ENCODE results near the gene ENAH. TPM values are rescaled to one million over a fixed set of nuclear protein-coding genes. Genes with fewer than 3 reads are reported as not detected.

The ENAH gene
- total RNA-seq, 1 experiment from 2014 or later = 100 TPM

GRCh38 chr1:225488676-225489075 lies 164.2 kb downstream of the ENAH start:
- ChIA-PET POLR2A (no interaction called here), RAD21 (ENCODE audit: low non-redundant PET in 1 of 2, low total read pairs in 2 of 2, uncharacterized antibody in 2 of 2, unreplicated experiment in 2 of 2) (no interaction called here), CTCF (no interaction called here)
- no peak for TF ChIP-seq SRF (IDR thresholded peaks at IDR 0.05; ENCODE audit: low read depth)
- TF ChIP-seq ZFX (IDR thresholded peaks at IDR 0.05) = no peak
- no peak for TF ChIP-seq CBX3 (IDR thresholded peaks at IDR 0.05; ENCODE audit: low read depth)
- no peak for TF ChIP-seq SP1 (IDR thresholded peaks at IDR 0.05; ENCODE audit: low read depth)
- TF ChIP-seq FOSL1 (IDR thresholded peaks at IDR 0.05; ENCODE audit: low read depth) = no peak
- TF ChIP-seq EGR1 (IDR thresholded peaks at IDR 0.05; ENCODE audit: low read depth) = no peak
- TF ChIP-seq ZBTB33 (IDR thresholded peaks at IDR 0.05; ENCODE audit: extremely low read depth, insufficient replicate concordance, low read length) = no peak
- no peak for TF ChIP-seq CTCF (IDR thresholded peaks at IDR 0.05 in 2 of 3, conservative IDR thresholded peaks at IDR 0.05 in 1 of 3; ENCODE audit: borderline replicate concordance in 1 of 3, insufficient read depth in 1 of 3, low read depth in 2 of 3, low read length in 2 of 3)
- TF ChIP-seq EZH2 (IDR thresholded peaks at IDR 0.05) = no peak
- TF ChIP-seq SIN3A (IDR thresholded peaks at IDR 0.05; ENCODE audit: low read depth) = no peak
- no peak for TF ChIP-seq TCF7L2 (IDR thresholded peaks at IDR 0.05; ENCODE audit: borderline replicate concordance, extremely low read depth, insufficient read depth, insufficient read length)
- TF ChIP-seq POLR2A (IDR thresholded peaks at IDR 0.05; ENCODE audit: borderline replicate concordance, extremely low read depth, insufficient read depth, insufficient read length) = no peak
- TF ChIP-seq JUND (IDR thresholded peaks at IDR 0.05) = no peak
- no peak for TF ChIP-seq ATF3 (IDR thresholded peaks at IDR 0.05)
- no peak for TF ChIP-seq POLR2AphosphoS5 (IDR thresholded peaks at IDR 0.05; ENCODE audit: low read depth, low read length)
- no peak for TF ChIP-seq RAD21 (IDR thresholded peaks at IDR 0.05; ENCODE audit: low read depth)
- no peak for TF ChIP-seq MAX (IDR thresholded peaks at IDR 0.05)
- no peak for TF ChIP-seq EZH2phosphoT487 (IDR thresholded peaks at IDR 0.05; ENCODE audit: borderline replicate concordance)
- no peak for TF ChIP-seq ELF1 (IDR thresholded peaks at IDR 0.05; ENCODE audit: borderline replicate concordance, low read depth)
- TF ChIP-seq CEBPB (IDR thresholded peaks at IDR 0.05; ENCODE audit: low read depth) = no peak
- DNase-seq (ENCODE audit: low read depth, low spot score) = no peak
- H3K27me3 ChIP-seq (ENCODE audit: insufficient read depth, low read length) = no peaks in the 10 kb centered on the region
- no peak overlapping the region for H3K9ac ChIP-seq (ENCODE audit: low read length)
- no peak for ATAC-seq
- intact Hi-C loops (cut with micrococcal nuclease) = no loop called here
- no peaks in the 10 kb centered on the region for H3K36me3 ChIP-seq (ENCODE audit: control insufficient read depth in 1 of 2, insufficient read depth in 2 of 2, low read length in 2 of 2)
- H3K4me1 ChIP-seq (ENCODE audit: control insufficient read depth in 1 of 2, insufficient read depth in 2 of 2, low read length in 2 of 2) = no peaks in the 10 kb centered on the region
- BruUV-seq (replicated peaks) = no TSS peak
- H4K20me1 ChIP-seq (ENCODE audit: insufficient read depth) = no peaks in the 10 kb centered on the region
- no peaks in the 10 kb centered on the region for H3K79me2 ChIP-seq (ENCODE audit: insufficient read depth, low read length)
- H2AFZ ChIP-seq (ENCODE audit: low read depth, low read length, poor library complexity, severe bottlenecking) = no peak overlapping the region
- H3K9me2 ChIP-seq (ENCODE audit: insufficient read depth) = no peaks in the 10 kb centered on the region
- no peak overlapping the region for H3K4me2 ChIP-seq (ENCODE audit: low read length)
- H3K4me3 ChIP-seq (replicated peaks in 1 of 2; ENCODE audit: low read depth in 1 of 2, low read length in 2 of 2) = no peak overlapping the region
- no peaks in the 10 kb centered on the region for H3K9me3 ChIP-seq (ENCODE audit: control insufficient read depth in 1 of 2, insufficient read depth in 1 of 2, low read depth in 1 of 2, low read length in 2 of 2)
- no peak overlapping the region for H3K27ac ChIP-seq (ENCODE audit: low read depth, low read length)
